NCI-H2196 (cell line): ENCODE data around the gene CHGA.

ENCODE experiments used
- DNase-seq: peaks from one replicate; lab custom pipeline; 2025; ENCODE audit not compliant: unreplicated experiment; lab: John Stamatoyannopoulos, UW

The CHGA gene

GRCh38 chr14:92929689-92930608 lies 7.0 kb downstream of the CHGA start:
- no peak for DNase-seq

GRCh38 chr14:92930737-92931602 lies 8.0 kb downstream of the CHGA start:
- no peak for DNase-seq

GRCh38 chr14:92931681-92932447 lies 8.9 kb downstream of the CHGA start:
- no peak for DNase-seq

- no peak for DNase-seq
Measured at GRCh38 chr14:92932448-92933395, 9.8 kb downstream of the CHGA start.

GRCh38 chr14:92933481-92933880 lies 10.5 kb downstream of the CHGA start:
- no peak for DNase-seq

GRCh38 chr14:92934196-92935085 lies 11.5 kb downstream of the CHGA start:
- no peak for DNase-seq

GRCh38 chr14:92935446-92935845 lies 12.5 kb downstream of the CHGA start:
- no peak for DNase-seq

- no peak for DNase-seq
Measured at GRCh38 chr14:92936085-92936484, 13.1 kb downstream of the CHGA start.

GRCh38 chr14:92937051-92937937 lies 14.3 kb downstream of the CHGA start:
- no peak for DNase-seq

GRCh38 chr14:92938235-92938875 lies 15.4 kb downstream of the CHGA start:
- DNase-seq: no peak

- DNase-seq: no peak
Measured at GRCh38 chr14:92938890-92939671, 16.1 kb downstream of the CHGA start.

- no peak for DNase-seq
Measured at GRCh38 chr14:92939699-92940098, 16.7 kb downstream of the CHGA start.

GRCh38 chr14:92940543-92940942 lies 17.6 kb downstream of the CHGA start:
- DNase-seq: no peak

- DNase-seq: no peak
Measured at GRCh38 chr14:92941531-92941930, 18.6 kb downstream of the CHGA start.

- DNase-seq: no peak
Measured at GRCh38 chr14:92942136-92942535, 19.2 kb downstream of the CHGA start.

- DNase-seq: no peak
Measured at GRCh38 chr14:92942576-92942975, 19.6 kb downstream of the CHGA start.
